NCI-H2196 (cell line): Measurements from ENCODE around the gene BDKRB2.

Experiments
- DNase-seq: peaks from one replicate; lab custom pipeline; 2025; ENCODE audit not compliant: unreplicated experiment; lab: John Stamatoyannopoulos, UW

The BDKRB2 gene

GRCh38 chr14:96250485-96250884, 45.8 kb downstream of the BDKRB2 start:
- no peak for DNase-seq

- DNase-seq: no peak
Measured at GRCh38 chr14:96251656-96252155, 47.1 kb downstream of the BDKRB2 start.

- no peak for DNase-seq
Measured at GRCh38 chr14:96252323-96252998, 47.8 kb downstream of the BDKRB2 start.

- DNase-seq: no peak
Measured at GRCh38 chr14:96252999-96253539, 48.4 kb downstream of the BDKRB2 start.

GRCh38 chr14:96254687-96255086, 50.0 kb downstream of the BDKRB2 start:
- no peak for DNase-seq

GRCh38 chr14:96255501-96256366, 51.1 kb downstream of the BDKRB2 start, which contains the start of gene BDKRB1:
Gene BDKRB1, plus strand, starts transcription at chr14:96256210. Its CDS starts 7,473 bp downstream, at chr14:96263683.
- DNase-seq: no peak

GRCh38 chr14:96256407-96256806, 51.8 kb downstream of the BDKRB2 start:
- no peak for DNase-seq

- DNase-seq: no peak
Measured at GRCh38 chr14:96257056-96257455, 52.4 kb downstream of the BDKRB2 start.

- DNase-seq: no peak
Measured at GRCh38 chr14:96257900-96258299, 53.3 kb downstream of the BDKRB2 start.

GRCh38 chr14:96260341-96260821, 55.7 kb downstream of the BDKRB2 start:
- DNase-seq: no peak

- DNase-seq: no peak
Measured at GRCh38 chr14:96261053-96261452, 56.4 kb downstream of the BDKRB2 start.

- no peak for DNase-seq
Measured at GRCh38 chr14:96261772-96262655, 57.4 kb downstream of the BDKRB2 start.

- DNase-seq: no peak
Measured at GRCh38 chr14:96263347-96264199, 58.9 kb downstream of the BDKRB2 start.

- no peak for DNase-seq
Measured at GRCh38 chr14:96264200-96264553, 59.5 kb downstream of the BDKRB2 start.

- DNase-seq: no peak
Measured at GRCh38 chr14:96264853-96265252, 60.2 kb downstream of the BDKRB2 start.

GRCh38 chr14:96265383-96266095, 60.9 kb downstream of the BDKRB2 start:
- peak; percentile 66 for DNase-seq

- peak; percentile 26 for DNase-seq
Measured at GRCh38 chr14:96267336-96267735, 62.7 kb downstream of the BDKRB2 start.

GRCh38 chr14:96267916-96268315, 63.3 kb downstream of the BDKRB2 start:
- DNase-seq: no peak
